Mesendoderm (in vitro differentiated cells): ENCODE data around the gene ACAP1.
A peak's percentile ranks its signal among the peaks of the same experiment; 100 is the strongest.
"Not testable (repeated sequence)": the region's sequence is repeated elsewhere in the genome, so short reads cannot be mapped to it uniquely, and the experiment has no call there.

Experiments
- DNase-seq: peaks from one replicate; pipeline ENCODE4 v3.0.0; 2013
- H2AK5ac ChIP-seq: 2 replicates; pipeline ENCODE4 v1.6.1; 2013; ENCODE audit warnings: low read length, inconsistent platforms
- H2BK120ac ChIP-seq: 2 replicates; pipeline ENCODE4 v1.6.1; 2013; ENCODE audit warnings: low read depth, mild to moderate bottlenecking, low read length, moderate library complexity, mixed read lengths
- H2BK15ac ChIP-seq: replicated peaks from 2 replicates; pipeline ENCODE4 v1.6.1; 2013; ENCODE audit warnings: low read depth, mild to moderate bottlenecking, moderate library complexity
- H2BK5ac ChIP-seq: 2 replicates; pipeline ENCODE4 v1.6.1; 2013; ENCODE audit warnings: low read length, inconsistent platforms
- H3K18ac ChIP-seq: 2 replicates; pipeline ENCODE4 v1.6.1; 2013; ENCODE audit warnings: mild to moderate bottlenecking, low read length, mixed read lengths
- H3K23ac ChIP-seq: one replicate; pipeline ENCODE4 v1.6.1; 2013; ENCODE audit warnings: low read length
- H3K27ac ChIP-seq: 2 replicates; pipeline ENCODE4 v1.5.1; 2013; ENCODE audit warnings: low read depth, mild to moderate bottlenecking, inconsistent platforms, low read length, moderate library complexity
- H3K27me3 ChIP-seq: 2 replicates; pipeline ENCODE4 v1.6.1; 2013; ENCODE audit warnings: low read length, control low read depth, mild to moderate bottlenecking, inconsistent platforms; ENCODE audit not compliant: insufficient read depth, poor library complexity
- H3K36me3 ChIP-seq: 2 replicates; pipeline ENCODE4 v1.6.1; 2013; ENCODE audit warnings: low read length, inconsistent platforms; ENCODE audit not compliant: control insufficient read depth, insufficient read depth
- H3K4ac ChIP-seq: one replicate; pipeline ENCODE4 v1.6.1; 2013; ENCODE audit warnings: low read depth, mild to moderate bottlenecking, low read length, moderate library complexity
- H3K4me1 ChIP-seq: 2 replicates; pipeline ENCODE4 v1.6.1; 2013; ENCODE audit warnings: low read depth, low read length, inconsistent platforms; ENCODE audit not compliant: control insufficient read depth
- H3K4me2 ChIP-seq: 2 replicates; pipeline ENCODE4 v1.6.1; 2013; ENCODE audit warnings: low read length
- H3K4me3 ChIP-seq: 2 replicates; pipeline ENCODE4 v1.5.1; 2013; ENCODE audit warnings: mild to moderate bottlenecking, low read length
- H3K56ac ChIP-seq: one replicate; pipeline ENCODE4 v1.6.1; 2013; ENCODE audit warnings: low read length
- H3K79me1 ChIP-seq: 2 replicates; pipeline ENCODE4 v1.6.1; 2013; ENCODE audit warnings: low read length, inconsistent platforms
- H3K79me2 ChIP-seq: 2 replicates; pipeline ENCODE4 v1.6.1; 2013; ENCODE audit warnings: mild to moderate bottlenecking, low read length; ENCODE audit not compliant: control insufficient read depth, insufficient read depth
- H3K9ac ChIP-seq: 2 replicates; pipeline ENCODE4 v1.6.1; 2013; ENCODE audit warnings: low read length, inconsistent platforms
- H4K5ac ChIP-seq: one replicate; pipeline ENCODE4 v1.6.1; 2013; ENCODE audit warnings: low read length
- H4K8ac ChIP-seq: one replicate; pipeline ENCODE4 v1.6.1; 2013; ENCODE audit warnings: low read depth, mild to moderate bottlenecking, control low read depth, low read length, moderate library complexity
- WGBS: extraction: QIAGEN DNeasy Blood & Tissue Kit; methylation state at CpG from one replicate; pipeline ENCODE4 v1.1.7; 2013; ENCODE audit warnings: low lambda C conversion rate, missing lambda C conversion rate; ENCODE audit not compliant: insufficient coverage; ENCODE audit errors: extremely low coverage; 5-methylcytosine and 5-hydroxymethylcytosine counted together

The ACAP1 gene

GRCh38 chr17:7329997-7330637 is 6.2 kb upstream of the ACAP1 start:
- no CpG with 5 or more reads among the region's 34 CpGs for WGBS
- peak overlapping the region; percentile 84 for H3K18ac ChIP-seq

GRCh38 chr17:7330638-7331015 is 5.7 kb upstream of the ACAP1 start:
- H3K18ac ChIP-seq: peak overlapping the region; percentile 84
- no peak overlapping the region for H3K4me3 ChIP-seq
- peak overlapping the region; percentile 84 for H3K56ac ChIP-seq
- no peaks in the 10 kb centered on the region for H3K27me3 ChIP-seq
- H2AK5ac ChIP-seq: no peak overlapping the region
- no peak overlapping the region for H3K23ac ChIP-seq
- DNase-seq: no peak
- WGBS: no CpG with 5 or more reads among the region's 13 CpGs
- H2BK120ac ChIP-seq: peak overlapping the region; percentile 50
- no peak overlapping the region for H2BK5ac ChIP-seq
- H3K4me1 ChIP-seq: no peaks in the 10 kb centered on the region
- peak overlapping the region; percentile 2 for H4K5ac ChIP-seq
- H3K4me2 ChIP-seq: peak overlapping the region; percentile 59
- peaks cover 4% of the 10 kb centered on the region for H3K36me3 ChIP-seq
- no peak overlapping the region for H4K8ac ChIP-seq
- H3K79me2 ChIP-seq: peaks cover 13% of the 10 kb centered on the region
- peak overlapping the region; percentile 71 for H3K4ac ChIP-seq
- H3K27ac ChIP-seq: no peak overlapping the region
- H3K9ac ChIP-seq: peak overlapping the region; percentile 80
- H3K79me1 ChIP-seq: peaks cover 11% of the 10 kb centered on the region
- no peak overlapping the region for H2BK15ac ChIP-seq

More at GRCh38 chr17:7329997-7330637, 6.2 kb upstream of the ACAP1 start:
- H3K4me3 ChIP-seq: peak overlapping the region; percentile 74
- no peak overlapping the region for H3K23ac ChIP-seq
- peaks cover 13% of the 10 kb centered on the region for H3K79me2 ChIP-seq
- no peak overlapping the region for H2AK5ac ChIP-seq
- peak overlapping the region; percentile 78 for H3K27ac ChIP-seq
- H3K9ac ChIP-seq: peak overlapping the region; percentile 91
- peaks cover 4% of the 10 kb centered on the region for H3K36me3 ChIP-seq
- H3K4ac ChIP-seq: peak overlapping the region; percentile 71
- H3K27me3 ChIP-seq: no peaks in the 10 kb centered on the region
- peak overlapping the region; percentile 94 for H3K56ac ChIP-seq
- H3K4me2 ChIP-seq: peak overlapping the region; percentile 100
- peak overlapping the region; percentile 50 for H2BK120ac ChIP-seq
- H2BK5ac ChIP-seq: no peak overlapping the region
- H3K4me1 ChIP-seq: no peaks in the 10 kb centered on the region
- no peak overlapping the region for H2BK15ac ChIP-seq
- no peak overlapping the region for H4K8ac ChIP-seq
- peak; percentile 94 for DNase-seq
- no peak overlapping the region for H4K5ac ChIP-seq
- H3K79me1 ChIP-seq: peaks cover 11% of the 10 kb centered on the region

GRCh38 chr17:7332111-7332510 is 4.2 kb upstream of the ACAP1 start:
- no peak overlapping the region for H3K27ac ChIP-seq
- H3K18ac ChIP-seq: no peak overlapping the region
- DNase-seq: no peak
- no peaks in the 10 kb centered on the region for H3K36me3 ChIP-seq
- H3K9ac ChIP-seq: no peak overlapping the region
- no peak overlapping the region for H2BK5ac ChIP-seq
- peaks cover 13% of the 10 kb centered on the region for H3K79me2 ChIP-seq
- peaks cover 11% of the 10 kb centered on the region for H3K79me1 ChIP-seq
- H3K4ac ChIP-seq: no peak overlapping the region
- H3K4me2 ChIP-seq: no peak overlapping the region
- no peak overlapping the region for H2AK5ac ChIP-seq
- H2BK120ac ChIP-seq: no peak overlapping the region
- no peak overlapping the region for H2BK15ac ChIP-seq
- peaks cover 5% of the 10 kb centered on the region for H3K4me1 ChIP-seq
- H4K8ac ChIP-seq: no peak overlapping the region
- no peak overlapping the region for H3K23ac ChIP-seq
- no peak overlapping the region for H3K4me3 ChIP-seq
- whole genome bisulfite sequencing: no CpG with 5 or more reads among the region's 7 CpGs
- H3K56ac ChIP-seq: no peak overlapping the region
- H4K5ac ChIP-seq: no peak overlapping the region
- H3K27me3 ChIP-seq: no peaks in the 10 kb centered on the region

- not testable (repeated sequence) for H2BK120ac ChIP-seq, H3K4me2 ChIP-seq, H3K9ac ChIP-seq, H2AK5ac ChIP-seq, H4K5ac ChIP-seq, H3K79me1 ChIP-seq, H3K56ac ChIP-seq, DNase-seq, H2BK15ac ChIP-seq, H3K18ac ChIP-seq, H4K8ac ChIP-seq, H3K27me3 ChIP-seq, H3K4me3 ChIP-seq, H3K36me3 ChIP-seq, H3K23ac ChIP-seq, H3K4me1 ChIP-seq, H2BK5ac ChIP-seq, H3K27ac ChIP-seq, H3K4ac ChIP-seq
- peaks cover 11% of the 10 kb centered on the region for H3K79me2 ChIP-seq
- no CpG with 5 or more reads among the region's 14 CpGs for whole genome bisulfite sequencing
These were observed 3.7 kb upstream of the ACAP1 start for GRCh38 chr17:7332600-7333069.

GRCh38 chr17:7334938-7335538 is 1.3 kb upstream of the ACAP1 start:
- Histone ChIP-seq H3K23ac (no peak overlapping the region), H3K27me3 (no peaks in the 10 kb centered on the region), H4K8ac (no peak overlapping the region), H2AK5ac (no peak overlapping the region), H2BK5ac (no peak overlapping the region), H3K4me1 (peaks cover 5% of the 10 kb centered on the region), H3K27ac (no peak overlapping the region), H3K4me2 (no peak overlapping the region), H3K4me3 (no peak overlapping the region), H3K79me2 (no peaks in the 10 kb centered on the region), H3K18ac (no peak overlapping the region), H4K5ac (no peak overlapping the region), H3K79me1 (no peaks in the 10 kb centered on the region), H3K56ac (no peak overlapping the region), H3K9ac (no peak overlapping the region), H2BK15ac (no peak overlapping the region), H3K4ac (no peak overlapping the region), H2BK120ac (no peak overlapping the region), H3K36me3 (no peaks in the 10 kb centered on the region)
- DNase-seq: no peak
- WGBS: no CpG with 5 or more reads among the region's 3 CpGs
